Fibroblast of gingiva (primary cell): ENCODE data around the gene ZSCAN1.
A peak's percentile ranks its signal among the peaks of the same experiment; 100 is the strongest.

Experiments
- DNase-seq: peaks from one replicate; pipeline ENCODE4 v3.0.0-alpha.2; 2011; ENCODE audit warnings: low read depth

ZSCAN1 gene

GRCh38 chr19:58040751-58041525, 7.1 kb downstream of the ZSCAN1 start:
- no peak for DNase-seq

GRCh38 chr19:58042495-58043340, 8.9 kb downstream of the ZSCAN1 start:
- DNase-seq: no peak

GRCh38 chr19:58044391-58044790, 10.6 kb downstream of the ZSCAN1 start:
- DNase-seq: no peak

GRCh38 chr19:58044886-58045285, 11.1 kb downstream of the ZSCAN1 start:
- DNase-seq: no peak

GRCh38 chr19:58045411-58046050, 11.7 kb downstream of the ZSCAN1 start:
- no peak for DNase-seq

- DNase-seq: no peak
Measured at GRCh38 chr19:58046856-58047255, 13.0 kb downstream of the ZSCAN1 start.

GRCh38 chr19:58047672-58048071, 13.8 kb downstream of the ZSCAN1 start:
- DNase-seq: no peak

- DNase-seq: no peak
Measured at GRCh38 chr19:58052256-58052655, 18.4 kb downstream of the ZSCAN1 start.

GRCh38 chr19:58053480-58054156, 19.8 kb downstream of the ZSCAN1 start:
- DNase-seq: no peak

GRCh38 chr19:58054901-58055874, 21.4 kb downstream of the ZSCAN1 start:
- DNase-seq: peak; percentile 28

GRCh38 chr19:58056261-58056660, 22.4 kb downstream of the ZSCAN1 start:
- no peak for DNase-seq

GRCh38 chr19:58056861-58057260, 23.0 kb downstream of the ZSCAN1 start:
- DNase-seq: no peak

GRCh38 chr19:58058467-58058866, 24.6 kb downstream of the ZSCAN1 start:
- no peak for DNase-seq

- DNase-seq: peak; percentile 85
Measured at GRCh38 chr19:58059003-58059670, 25.3 kb downstream of the ZSCAN1 start, which contains the start of gene ZNF135. TSS of gene ZNF135 (plus strand) at chr19:58059282. CDS start at chr19:58060003, 721 bp downstream.

GRCh38 chr19:58059671-58060078, 25.9 kb downstream of the ZSCAN1 start:
- DNase-seq: no peak

- no peak for DNase-seq
Measured at GRCh38 chr19:58060231-58060630, 26.4 kb downstream of the ZSCAN1 start.

GRCh38 chr19:58063712-58064111, 29.9 kb downstream of the ZSCAN1 start:
- DNase-seq: no peak

GRCh38 chr19:58067240-58067912, 33.6 kb downstream of the ZSCAN1 start:
- no peak for DNase-seq

- DNase-seq: no peak
Measured at GRCh38 chr19:58079792-58080191, 46.0 kb downstream of the ZSCAN1 start.

GRCh38 chr19:58083021-58083420, 49.2 kb downstream of the ZSCAN1 start:
- no peak for DNase-seq
